Choroid plexus epithelial cell (primary cell): ENCODE results near the gene SEMA4A.
"Not testable (repeated sequence)": the region's sequence is repeated elsewhere in the genome, so short reads cannot be mapped to it uniquely, and the experiment has no call there.

Source experiments
- DNase-seq: peaks from one replicate; pipeline ENCODE4 v3.0.0-alpha.2; 2010; ENCODE audit warnings: low read depth
- H3K4me3 ChIP-seq: 2 replicates; pipeline ENCODE4 v1.5.1; 2011; ENCODE audit warnings: low read depth, mild to moderate bottlenecking, control low read depth, low read length, moderate library complexity
- CTCF ChIP-seq: conservative IDR thresholded peaks from 2 replicates; pipeline ENCODE4 v1.5.1; 2011; ENCODE audit warnings: low read depth, mild to moderate bottlenecking, control low read depth, inconsistent platforms, low read length, moderate library complexity

Gene SEMA4A

DNA sequence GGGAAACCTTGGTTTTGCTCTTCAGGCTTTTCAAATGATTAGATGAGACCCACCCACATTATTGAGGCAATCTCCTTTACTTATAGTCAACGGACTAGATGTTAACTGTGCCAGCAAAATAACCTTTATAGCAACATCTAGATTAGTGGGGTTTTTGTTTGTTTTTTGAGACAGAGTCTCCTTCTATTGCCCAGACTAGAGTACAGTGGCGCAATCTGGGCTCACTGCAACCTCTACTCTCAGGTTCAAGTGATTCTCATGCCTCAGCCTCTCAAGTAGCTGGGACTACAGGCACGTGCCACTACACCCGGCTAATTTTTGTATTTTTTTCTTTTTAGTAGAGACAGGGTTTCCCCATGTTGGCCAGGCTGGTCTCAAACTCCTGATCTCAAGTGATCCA lies 36.9 kb downstream of the SEMA4A start:
- H3K4me3 ChIP-seq, result not testable (repeated sequence)

DNA sequence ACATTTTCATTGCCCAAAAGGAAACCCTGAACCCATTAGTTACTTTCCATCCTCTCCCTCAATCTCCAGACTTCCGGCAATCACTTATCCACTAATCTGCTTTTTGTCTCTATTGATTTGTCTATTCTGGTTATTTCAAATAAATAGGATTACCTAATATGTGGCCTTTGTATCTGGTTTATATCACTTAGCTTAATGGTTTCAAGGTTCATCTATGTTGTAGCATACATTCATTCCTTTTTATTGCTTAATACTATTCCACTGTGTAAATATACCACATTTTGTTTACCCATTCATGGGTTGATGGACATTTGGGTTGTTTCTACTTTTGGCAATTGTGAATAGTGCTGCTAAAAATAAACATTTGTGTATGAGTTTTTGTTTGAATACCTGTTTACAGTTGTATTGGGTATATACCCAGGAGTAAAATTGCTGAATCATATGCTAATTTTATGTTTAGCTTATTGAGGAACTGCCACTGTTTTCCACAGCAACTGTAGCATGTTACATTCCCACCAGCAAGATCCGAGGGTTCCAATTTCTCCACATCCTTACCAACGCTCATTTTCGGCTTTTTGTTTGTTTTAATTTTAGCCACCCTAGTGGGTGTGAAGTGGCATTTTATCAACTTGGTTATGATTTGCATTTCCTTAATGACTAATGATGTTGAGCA lies 38.0 kb downstream of the SEMA4A start:
- no peak for TF ChIP-seq CTCF
- DNase-seq, result no peak
- H3K4me3 ChIP-seq, result no peak overlapping the region

More for the DNA sequence above, 36.9 kb downstream of the SEMA4A start:
- DNase-seq, result not testable (repeated sequence)

- TF ChIP-seq CTCF, result no peak
- peak overlapping the region; percentile 70 for H3K4me3 ChIP-seq
- no peak for DNase-seq
Measured at GRCh38 chr1:156193208-156193487, 39.8 kb downstream of the SEMA4A start.

GRCh38 chr1:156193488-156194299 lies 40.3 kb downstream of the SEMA4A start, which contains the start of gene SLC25A44:
Gene SLC25A44 (plus strand): TSS chr1:156194104. CDS start chr1:156199848, 5,744 bp downstream.
- H3K4me3 ChIP-seq, result peak within 1 kb of the TSS; percentile 96
- DNase-seq, result peak; percentile 100

GRCh38 chr1:156194300-156194652 lies 40.9 kb downstream of the SEMA4A start:
- DNase-seq, result peak; percentile 28
- TF ChIP-seq CTCF, result no peak
- peak overlapping the region; percentile 96 for H3K4me3 ChIP-seq

More at GRCh38 chr1:156193488-156194299, 40.3 kb downstream of the SEMA4A start, which contains the start of gene SLC25A44:
- peak; percentile 66 for TF ChIP-seq CTCF

DNA sequence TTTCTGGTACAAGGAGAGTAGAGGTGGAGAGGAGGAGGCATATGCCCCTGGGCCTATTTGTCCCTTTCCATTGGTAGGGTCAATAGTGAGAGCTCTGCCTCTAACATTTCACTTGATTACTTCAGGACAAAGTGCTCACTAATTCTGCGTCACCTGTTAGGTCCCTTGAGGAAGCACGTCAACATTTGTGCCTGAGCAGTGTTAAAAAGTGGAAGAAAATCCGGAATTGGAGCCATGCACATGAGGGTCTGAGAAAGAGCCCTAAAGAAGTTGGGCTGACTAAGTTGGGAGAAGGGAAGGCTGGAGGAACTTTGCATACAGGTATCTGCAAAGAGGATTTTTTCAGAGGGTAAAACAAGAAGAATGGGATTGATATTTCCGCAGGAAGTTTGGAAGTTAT lies 42.5 kb downstream of the SEMA4A start:
- TF ChIP-seq CTCF, result no peak
- DNase-seq, result no peak

GRCh38 chr1:156196445-156196844 lies 43.1 kb downstream of the SEMA4A start:
- H3K4me3 ChIP-seq, result no peak overlapping the region
- DNase-seq, result no peak
- no peak for TF ChIP-seq CTCF

More for the DNA sequence above, 42.5 kb downstream of the SEMA4A start:
- no peak overlapping the region for H3K4me3 ChIP-seq
